Measurements from ENCODE around the gene FANCE.
"Not testable (repeated sequence)": the region's sequence is repeated elsewhere in the genome, so short reads cannot be mapped to it uniquely, and the experiment has no call there.

DNA sequence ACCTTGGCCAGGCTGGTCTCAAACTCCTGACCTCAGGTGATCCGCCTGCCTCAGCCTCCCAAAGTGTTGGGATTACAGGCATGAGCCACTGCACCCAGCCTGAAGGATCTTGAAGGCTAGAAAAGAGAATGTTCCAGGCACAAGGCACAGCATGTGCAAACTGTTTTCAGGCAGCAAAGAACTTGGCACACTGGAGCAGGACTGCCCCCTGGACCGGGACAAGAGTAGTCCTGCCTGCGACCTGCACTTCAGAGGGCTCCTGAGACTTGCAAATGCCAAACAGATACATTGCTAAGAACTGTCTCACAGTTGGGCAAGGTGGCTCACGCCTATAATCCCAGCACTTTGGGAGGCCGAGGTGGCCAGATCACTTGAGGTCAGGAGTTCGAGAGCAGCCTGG lies 63.8 kb downstream of the FANCE start:
- not testable (repeated sequence) for TF ChIP-seq POLR2AphosphoS5 (IDR thresholded peaks at IDR 0.05; ENCODE audit: low read depth, low read length); SIN3A (IDR thresholded peaks at IDR 0.05; ENCODE audit: borderline replicate concordance, insufficient read depth, low read depth, low read length)
- TF ChIP-seq, protein P1, sequence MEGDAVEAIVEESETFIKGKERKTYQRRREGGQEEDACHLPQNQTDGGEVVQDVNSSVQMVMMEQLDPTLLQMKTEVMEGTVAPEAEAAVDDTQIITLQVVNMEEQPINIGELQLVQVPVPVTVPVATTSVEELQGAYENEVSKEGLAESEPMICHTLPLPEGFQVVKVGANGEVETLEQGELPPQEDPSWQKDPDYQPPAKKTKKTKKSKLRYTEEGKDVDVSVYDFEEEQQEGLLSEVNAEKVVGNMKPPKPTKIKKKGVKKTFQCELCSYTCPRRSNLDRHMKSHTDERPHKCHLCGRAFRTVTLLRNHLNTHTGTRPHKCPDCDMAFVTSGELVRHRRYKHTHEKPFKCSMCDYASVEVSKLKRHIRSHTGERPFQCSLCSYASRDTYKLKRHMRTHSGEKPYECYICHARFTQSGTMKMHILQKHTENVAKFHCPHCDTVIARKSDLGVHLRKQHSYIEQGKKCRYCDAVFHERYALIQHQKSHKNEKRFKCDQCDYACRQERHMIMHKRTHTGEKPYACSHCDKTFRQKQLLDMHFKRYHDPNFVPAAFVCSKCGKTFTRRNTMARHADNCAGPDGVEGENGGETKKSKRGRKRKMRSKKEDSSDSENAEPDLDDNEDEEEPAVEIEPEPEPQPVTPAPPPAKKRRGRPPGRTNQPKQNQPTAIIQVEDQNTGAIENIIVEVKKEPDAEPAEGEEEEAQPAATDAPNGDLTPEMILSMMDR (IDR thresholded peaks at IDR 0.05): not testable (repeated sequence)
- TF ChIP-seq, protein P2, sequence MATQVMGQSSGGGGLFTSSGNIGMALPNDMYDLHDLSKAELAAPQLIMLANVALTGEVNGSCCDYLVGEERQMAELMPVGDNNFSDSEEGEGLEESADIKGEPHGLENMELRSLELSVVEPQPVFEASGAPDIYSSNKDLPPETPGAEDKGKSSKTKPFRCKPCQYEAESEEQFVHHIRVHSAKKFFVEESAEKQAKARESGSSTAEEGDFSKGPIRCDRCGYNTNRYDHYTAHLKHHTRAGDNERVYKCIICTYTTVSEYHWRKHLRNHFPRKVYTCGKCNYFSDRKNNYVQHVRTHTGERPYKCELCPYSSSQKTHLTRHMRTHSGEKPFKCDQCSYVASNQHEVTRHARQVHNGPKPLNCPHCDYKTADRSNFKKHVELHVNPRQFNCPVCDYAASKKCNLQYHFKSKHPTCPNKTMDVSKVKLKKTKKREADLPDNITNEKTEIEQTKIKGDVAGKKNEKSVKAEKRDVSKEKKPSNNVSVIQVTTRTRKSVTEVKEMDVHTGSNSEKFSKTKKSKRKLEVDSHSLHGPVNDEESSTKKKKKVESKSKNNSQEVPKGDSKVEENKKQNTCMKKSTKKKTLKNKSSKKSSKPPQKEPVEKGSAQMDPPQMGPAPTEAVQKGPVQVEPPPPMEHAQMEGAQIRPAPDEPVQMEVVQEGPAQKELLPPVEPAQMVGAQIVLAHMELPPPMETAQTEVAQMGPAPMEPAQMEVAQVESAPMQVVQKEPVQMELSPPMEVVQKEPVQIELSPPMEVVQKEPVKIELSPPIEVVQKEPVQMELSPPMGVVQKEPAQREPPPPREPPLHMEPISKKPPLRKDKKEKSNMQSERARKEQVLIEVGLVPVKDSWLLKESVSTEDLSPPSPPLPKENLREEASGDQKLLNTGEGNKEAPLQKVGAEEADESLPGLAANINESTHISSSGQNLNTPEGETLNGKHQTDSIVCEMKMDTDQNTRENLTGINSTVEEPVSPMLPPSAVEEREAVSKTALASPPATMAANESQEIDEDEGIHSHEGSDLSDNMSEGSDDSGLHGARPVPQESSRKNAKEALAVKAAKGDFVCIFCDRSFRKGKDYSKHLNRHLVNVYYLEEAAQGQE (IDR thresholded peaks at IDR 0.05; ENCODE audit: insufficient read depth in 1 of 2, low read depth in 2 of 2, low read length in 1 of 2): not testable (repeated sequence)
